SHP77 (cell line): ENCODE measurements around the gene C1RL.
"Not testable (repeated sequence)": the region's sequence is repeated elsewhere in the genome, so short reads cannot be mapped to it uniquely, and the experiment has no call there.

ENCODE experiments used
- DNase-seq, 2 experiments: peaks; one replicate each; lab custom pipeline; 2025; lab: John Stamatoyannopoulos, UW

The C1RL gene

GRCh38 chr12:7061596-7061995 is 47.4 kb downstream of the C1RL start:
- DNase-seq = no peak

- no peak for DNase-seq
These were observed 47.9 kb downstream of the C1RL start for GRCh38 chr12:7061138-7061537.

DNA sequence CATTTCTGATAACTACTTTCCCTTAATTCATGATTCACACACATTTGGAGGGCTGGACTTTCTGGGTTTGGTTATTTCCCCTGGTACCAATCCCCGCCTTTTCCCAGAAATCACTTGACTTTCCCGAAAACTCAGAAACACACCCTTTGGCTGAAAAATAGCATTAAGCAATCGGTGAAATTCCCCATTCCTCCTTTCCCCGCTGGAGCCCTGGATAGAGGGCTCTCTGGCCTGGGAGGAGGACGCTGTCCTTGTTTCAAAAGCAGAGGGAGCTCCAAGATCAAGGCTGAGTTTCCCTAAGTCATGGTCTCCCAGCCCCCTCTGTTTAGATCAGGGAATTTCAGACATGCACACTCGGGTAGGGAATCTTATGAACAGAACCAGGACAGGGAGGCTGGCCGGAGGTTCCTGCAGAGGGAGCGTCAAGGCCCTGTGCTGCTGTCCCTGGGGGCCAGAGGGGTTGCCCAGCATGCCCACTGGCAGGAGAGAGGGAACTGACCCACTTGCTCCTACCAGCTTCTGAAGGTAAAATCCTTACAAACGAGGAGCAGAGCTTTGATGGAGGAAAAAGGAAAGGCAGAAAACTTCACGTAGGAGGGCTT is 48.6 kb downstream of the C1RL start, which contains the start of gene C1S:
Gene C1S (plus strand): TSS at position 366 of the 602 bp plus-strand sequence. CDS start 1,195 bp downstream, outside the sequence.
- DNase-seq = no peak

DNA sequence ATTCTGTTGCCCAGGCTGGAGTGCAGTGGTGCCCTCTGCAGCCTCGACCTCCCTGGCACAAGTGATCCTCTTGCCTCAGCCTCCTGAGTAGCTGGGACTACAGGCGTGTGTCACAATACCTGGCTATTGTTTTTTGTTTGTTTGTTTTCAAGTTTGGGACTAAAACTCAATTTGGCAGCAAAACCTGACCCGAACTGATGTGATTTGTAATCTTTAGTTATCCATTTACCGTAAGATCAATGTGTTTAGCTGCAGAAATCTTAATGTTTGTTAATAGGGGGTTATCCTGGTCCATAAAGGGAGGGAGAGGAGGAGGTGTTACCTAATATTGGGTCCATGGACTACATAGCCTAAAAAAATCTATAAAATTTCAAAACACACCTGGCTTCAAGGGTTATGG is 49.2 kb downstream of the C1RL start:
- no peak for DNase-seq

GRCh38 chr12:7058850-7059395 is 50.1 kb downstream of the C1RL start:
- no peak for DNase-seq

DNA sequence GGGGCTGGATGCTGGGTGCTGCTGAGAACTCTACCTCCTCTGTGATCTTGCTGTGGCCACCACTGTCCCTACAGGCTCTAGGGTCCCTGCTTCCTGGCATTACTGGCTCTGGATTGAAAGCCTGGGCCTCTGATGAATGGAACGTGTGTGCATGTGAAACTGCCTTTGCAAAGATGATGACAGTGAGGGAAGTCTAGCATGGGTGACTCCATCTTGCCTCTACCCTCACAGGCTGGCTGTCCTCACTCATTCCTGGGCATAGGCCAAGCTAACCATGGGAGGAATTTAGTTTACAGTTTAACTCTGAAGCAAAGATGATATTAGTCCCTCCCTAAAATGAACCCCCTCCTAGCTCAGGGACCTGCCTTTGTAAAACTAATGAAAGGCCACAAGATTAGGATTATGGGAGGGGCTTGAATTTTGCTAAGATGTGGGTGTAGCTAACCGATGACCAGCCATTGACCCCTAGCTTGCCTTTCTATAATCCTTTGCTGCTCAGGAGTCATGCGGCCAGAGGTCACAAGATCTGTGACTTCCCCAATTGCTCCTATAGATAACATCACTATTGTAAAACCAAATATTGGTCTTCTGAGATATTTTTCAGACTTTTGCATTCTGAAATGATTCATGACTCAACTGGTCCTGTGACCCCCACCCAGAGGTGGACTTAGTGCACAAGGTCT is 50.7 kb downstream of the C1RL start:
- DNase-seq = no peak

- not testable (repeated sequence) for DNase-seq
These were observed 53.3 kb downstream of the C1RL start for GRCh38 chr12:7055736-7056135.

DNA sequence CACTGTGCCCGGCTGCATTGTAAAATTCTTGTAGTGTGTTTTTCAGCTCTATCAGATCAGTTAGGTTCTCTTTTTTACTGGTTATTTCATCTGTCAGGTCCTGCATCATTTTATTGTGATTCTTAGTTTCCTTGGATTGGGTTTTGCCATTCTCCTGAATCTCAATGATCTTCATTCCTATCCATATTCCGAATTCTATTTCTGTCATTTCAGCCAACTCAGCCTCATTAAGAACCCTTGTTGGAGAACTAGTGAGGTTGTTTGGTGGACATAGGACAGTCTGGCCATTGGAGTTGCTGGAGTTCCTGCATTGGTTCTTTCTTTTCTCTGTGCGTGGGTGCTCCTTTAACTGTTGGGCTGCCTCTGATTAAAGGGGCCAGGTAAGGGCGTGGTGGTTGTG is 54.1 kb downstream of the C1RL start:
- DNase-seq = no peak

- DNase-seq = not testable (repeated sequence)
These were observed 59.0 kb downstream of the C1RL start for GRCh38 chr12:7049973-7050372.

DNA sequence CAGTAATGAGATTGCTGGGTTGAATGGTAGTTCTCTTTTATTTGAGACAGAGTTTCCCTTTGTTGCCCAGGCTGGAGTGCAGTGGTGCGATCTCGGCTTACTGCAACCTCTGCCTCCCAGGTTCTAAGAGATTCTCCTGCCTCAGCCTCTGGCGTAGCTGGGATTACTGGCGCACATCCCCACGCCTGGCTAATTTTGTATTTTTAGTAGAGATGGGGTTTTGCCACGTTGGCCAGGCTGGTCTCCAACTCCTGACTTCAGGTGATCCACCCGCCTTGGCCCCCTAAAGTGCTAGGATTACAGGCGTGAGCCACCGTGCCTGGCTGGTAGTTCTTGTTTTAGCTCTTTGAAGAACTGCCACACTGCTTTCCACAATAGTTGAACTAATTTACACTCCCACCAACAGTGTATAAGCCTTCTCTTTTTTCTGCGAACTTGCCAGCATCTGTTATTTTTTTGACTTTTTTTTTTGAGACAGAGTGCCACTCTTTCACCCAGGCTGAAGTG is 59.5 kb downstream of the C1RL start:
- DNase-seq = not testable (repeated sequence)

GRCh38 chr12:7047306-7047705 is 61.7 kb downstream of the C1RL start:
- no peak for DNase-seq

DNA sequence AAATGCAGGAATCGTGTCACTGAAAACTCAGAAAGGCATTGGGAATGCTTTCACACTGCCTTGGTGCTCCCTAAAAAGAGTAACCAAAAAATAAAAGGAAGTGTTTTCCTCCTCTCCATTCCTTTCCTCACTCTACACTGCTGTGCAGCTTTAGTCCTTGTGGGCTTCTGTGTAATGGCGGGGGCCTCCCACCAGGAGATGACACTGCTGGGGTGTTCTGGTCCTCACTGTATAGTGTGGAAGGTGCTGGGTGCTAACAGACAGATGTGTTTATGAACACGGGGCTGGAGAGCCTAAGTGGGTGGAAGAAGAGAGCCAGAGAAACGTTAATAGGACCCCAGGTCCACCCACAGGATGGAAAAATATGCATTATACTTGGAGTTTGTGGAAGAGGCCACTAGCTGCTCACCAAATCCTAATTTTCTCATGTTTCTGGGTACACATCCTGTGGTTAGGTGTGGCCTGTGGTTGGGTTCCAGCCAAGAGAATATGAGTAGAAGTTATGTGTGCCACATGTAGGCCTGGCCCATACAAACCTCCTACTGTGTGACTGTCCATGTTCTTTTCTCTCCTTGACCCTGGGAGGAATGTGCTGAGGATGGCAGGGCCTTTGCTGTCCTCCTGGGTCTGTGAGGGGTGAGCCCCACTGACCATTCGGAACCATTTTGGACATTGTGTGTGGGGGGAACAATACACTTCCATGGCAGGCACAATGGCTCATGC is 62.5 kb downstream of the C1RL start:
- DNase-seq = no peak

DNA sequence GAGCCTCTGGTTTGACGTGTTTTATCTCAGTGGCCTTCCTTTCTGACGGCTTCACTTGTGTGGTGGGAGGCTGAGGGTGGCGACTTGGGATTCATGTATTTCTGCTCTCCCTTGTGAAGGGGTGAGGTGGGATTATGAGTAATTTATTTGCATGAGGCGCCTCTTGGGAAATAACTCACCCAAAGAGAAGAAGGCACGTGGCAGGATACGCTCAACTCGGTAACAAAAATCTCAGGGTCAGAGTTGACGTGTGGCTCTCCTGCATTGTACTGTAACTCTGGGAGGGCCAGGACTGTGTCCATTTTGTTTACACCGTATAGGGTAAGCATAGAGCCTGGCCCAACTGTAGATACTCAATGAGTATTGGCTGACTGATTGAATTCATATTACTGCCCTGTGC is 63.1 kb downstream of the C1RL start:
- DNase-seq = no peak
